Lower leg skin (tissue), 3 donors: Measurements from ENCODE around the gene IL17RC.

ENCODE experiments used
- CTCF ChIP-seq, 3 donors: fragments of 450-650 bp; IDR thresholded peaks; one replicate each; pipeline ENCODE4 v1.5.1; 2016; ENCODE audit warnings: antibody characterized with exemption in 3 of 3, mild to moderate bottlenecking in 3 of 3, moderate library complexity in 2 of 3
- POLR2A ChIP-seq, 2 donors: fragments of 450-650 bp; IDR thresholded peaks; one replicate each; pipeline ENCODE4 v1.6.1; 2016 to 2017; ENCODE audit warnings: antibody characterized with exemption in 2 of 2, mild to moderate bottlenecking in 1 of 2, moderate library complexity in 1 of 2

GRCh38 chr3:9893739-9894138, 23.2 kb upstream of the IL17RC start:
- TF ChIP-seq POLR2A (IDR thresholded peaks at IDR 0.05) (no peak), CTCF (IDR thresholded peaks at IDR 0.05) (no peak)
